HK-2 (cell line): ENCODE results near the gene NCAPG.

Experiments
- DNase-seq: peaks from one replicate; pipeline ENCODE4 v3.0.0-alpha.2; 2018; ENCODE audit not compliant: unreplicated experiment

NCAPG gene

GRCh38 chr4:17810260-17811077, at the start of gene NCAPG, which contains the start of gene DCAF16:
TSS of gene NCAPG (plus strand) at chr4:17810979. CDS start at chr4:17811078, 99 bp downstream.
TSS of gene DCAF16 (minus strand) at chr4:17810757. CDS start at chr4:17804141, 6,616 bp downstream.
- peak; percentile 100 for DNase-seq

GRCh38 chr4:17761062-17761461, 49.7 kb upstream of the NCAPG start:
- no peak for DNase-seq

DNA sequence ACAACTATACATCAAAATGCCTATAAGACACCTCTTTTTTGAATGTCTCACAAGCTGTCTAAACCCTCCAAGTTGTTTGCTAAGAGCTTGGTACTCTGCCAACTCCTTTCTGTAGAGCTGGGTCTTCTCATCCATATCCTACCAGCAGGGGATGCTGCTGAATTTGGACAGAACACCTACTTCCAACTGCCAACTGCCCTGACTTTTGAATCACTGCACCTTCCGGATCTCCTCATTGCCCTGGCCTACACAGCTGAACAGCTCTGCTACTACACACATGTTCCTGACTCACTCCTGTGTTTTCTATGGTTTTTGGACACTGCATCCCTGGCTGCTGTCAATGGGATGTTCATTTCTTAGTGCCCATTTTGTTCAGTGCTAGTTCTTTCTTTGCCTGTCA, 48.1 kb upstream of the NCAPG start:
- DNase-seq, result peak; percentile 22

DNA sequence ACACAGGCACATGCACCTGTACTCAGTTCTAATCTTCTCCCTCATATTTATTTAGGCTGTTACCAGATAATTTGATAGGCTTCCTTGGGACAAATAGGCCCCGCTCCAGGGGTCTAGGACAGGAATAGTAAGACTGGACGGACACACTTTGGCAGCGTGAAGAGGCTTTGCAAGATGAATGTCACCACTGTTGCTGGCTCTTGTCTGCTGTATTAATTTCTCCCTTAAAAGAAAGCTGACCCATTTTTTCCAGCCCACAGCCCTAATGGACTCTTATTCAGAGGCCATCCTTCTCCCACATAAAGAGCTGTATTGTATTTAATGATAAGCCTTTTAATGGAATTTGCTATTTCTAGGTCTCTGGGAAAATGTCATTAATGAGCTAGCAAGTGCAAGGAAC, 47.4 kb upstream of the NCAPG start:
- no peak for DNase-seq

DNA sequence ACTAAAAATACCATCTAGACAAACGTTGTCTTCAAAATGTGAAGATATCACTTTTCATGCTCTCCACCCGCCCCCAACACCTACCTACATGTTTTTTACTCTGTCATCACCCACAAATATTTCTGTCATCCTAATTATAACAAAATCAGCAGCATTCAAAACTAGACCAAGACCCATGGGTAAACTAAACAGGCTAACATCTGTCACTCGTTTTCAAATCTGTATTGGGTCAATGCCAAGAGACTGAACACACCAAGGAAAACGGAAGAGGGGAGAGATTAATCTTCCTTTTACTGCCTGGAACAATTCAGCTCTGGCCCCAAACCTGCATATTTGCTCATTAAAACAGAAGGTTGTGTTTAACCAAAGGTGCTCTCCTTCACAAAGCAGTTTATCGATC, 46.8 kb upstream of the NCAPG start:
- no peak for DNase-seq

GRCh38 chr4:17765514-17766286, 45.1 kb upstream of the NCAPG start:
- no peak for DNase-seq

- no peak for DNase-seq
Measured at GRCh38 chr4:17766826-17767458, 43.8 kb upstream of the NCAPG start.

GRCh38 chr4:17769406-17770174, 41.2 kb upstream of the NCAPG start:
- no peak for DNase-seq

DNA sequence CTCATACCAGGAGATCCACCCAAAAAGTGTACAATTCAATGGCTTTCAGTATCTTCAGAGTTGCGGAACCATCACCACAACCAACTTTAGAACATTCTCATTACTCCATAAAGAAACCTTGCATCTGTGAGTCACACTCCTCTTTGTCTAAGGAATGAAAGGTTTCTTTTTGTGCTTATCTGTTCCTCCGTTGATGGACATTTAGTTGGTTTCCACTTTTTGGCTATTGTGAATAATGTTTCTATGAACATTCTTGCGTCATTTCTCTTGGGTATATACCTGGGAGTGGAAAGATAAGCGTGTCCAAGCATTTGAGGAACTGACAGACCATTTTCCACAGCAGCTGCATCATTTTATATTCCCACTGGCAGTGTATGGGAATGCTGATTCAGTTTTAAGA, 39.9 kb upstream of the NCAPG start:
- no peak for DNase-seq

GRCh38 chr4:17771284-17771908, 39.4 kb upstream of the NCAPG start:
- DNase-seq, result no peak

DNA sequence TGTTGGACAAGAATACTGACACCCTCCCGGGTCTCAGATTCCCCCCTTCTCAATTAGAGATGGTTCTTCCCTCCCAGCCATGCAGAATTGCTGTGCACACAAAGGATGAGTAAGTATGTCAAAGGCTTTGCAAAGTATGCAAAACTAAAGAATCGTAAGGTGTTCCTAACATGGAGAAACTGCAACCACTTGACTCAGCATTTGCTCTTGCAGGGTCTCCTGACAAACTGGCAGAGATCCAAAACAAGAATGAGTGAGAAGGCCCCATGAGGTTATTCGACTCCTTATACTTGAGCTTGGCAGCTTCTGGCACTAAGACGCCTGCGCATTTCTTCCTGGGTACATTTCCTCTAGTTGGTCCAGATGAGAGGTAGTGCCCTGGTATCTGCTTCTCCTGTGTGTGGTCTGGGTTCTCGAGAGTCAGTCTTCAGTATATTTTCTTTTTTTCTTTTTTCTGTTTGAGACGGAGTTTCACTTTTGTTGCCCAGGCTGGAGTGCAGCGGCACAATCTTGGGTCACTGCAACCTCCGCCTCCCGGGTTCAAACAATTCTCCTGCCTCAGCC, 37.6 kb upstream of the NCAPG start:
- no peak for DNase-seq

- no peak for DNase-seq
Measured at GRCh38 chr4:17778431-17778830, 32.3 kb upstream of the NCAPG start.

DNA sequence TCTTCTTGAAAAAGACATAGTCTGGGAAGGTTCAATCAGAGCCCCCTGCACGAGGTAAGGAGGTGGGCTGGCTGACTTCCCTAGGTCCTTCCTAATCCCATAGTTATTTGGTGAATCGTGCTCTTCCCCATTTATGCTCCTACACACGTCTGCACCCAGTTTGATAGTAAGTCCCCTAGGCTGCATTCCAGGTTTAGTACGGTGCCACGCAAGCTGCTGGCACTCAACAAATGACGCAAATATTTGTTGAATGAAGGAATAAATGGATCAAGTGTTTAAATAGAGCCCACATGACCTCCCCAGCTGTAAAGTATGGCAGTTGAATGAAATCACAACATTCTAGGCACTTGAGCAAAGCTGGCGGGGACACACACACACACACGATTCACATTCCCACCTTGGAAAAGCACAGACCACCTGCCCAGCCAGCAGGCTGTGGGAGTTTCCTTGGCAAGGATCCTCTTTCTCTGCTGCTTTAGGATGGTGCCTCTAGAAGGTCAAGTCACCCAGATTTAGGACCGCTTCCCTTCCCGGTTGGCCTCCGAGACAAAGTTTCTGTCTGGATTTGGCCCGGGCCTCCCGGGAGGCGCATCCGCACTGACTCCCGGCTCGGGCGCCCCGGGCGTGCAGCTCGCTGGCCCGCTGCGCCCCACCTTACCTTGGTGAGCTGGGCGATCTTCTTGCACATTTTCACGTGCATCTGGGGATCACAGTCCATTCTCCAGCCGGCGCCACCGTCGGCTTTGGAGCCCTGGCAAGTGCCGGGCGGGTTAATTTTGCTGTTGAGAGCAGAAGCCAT, 30.1 kb upstream of the NCAPG start:
- DNase-seq, result peak; percentile 14

GRCh38 chr4:17781300-17782287, 29.2 kb upstream of the NCAPG start, which contains the start of gene FAM184B:
TSS of gene FAM184B (minus strand) at chr4:17781621. CDS start at chr4:17781299, 322 bp downstream.
- DNase-seq, result peak; percentile 35

DNA sequence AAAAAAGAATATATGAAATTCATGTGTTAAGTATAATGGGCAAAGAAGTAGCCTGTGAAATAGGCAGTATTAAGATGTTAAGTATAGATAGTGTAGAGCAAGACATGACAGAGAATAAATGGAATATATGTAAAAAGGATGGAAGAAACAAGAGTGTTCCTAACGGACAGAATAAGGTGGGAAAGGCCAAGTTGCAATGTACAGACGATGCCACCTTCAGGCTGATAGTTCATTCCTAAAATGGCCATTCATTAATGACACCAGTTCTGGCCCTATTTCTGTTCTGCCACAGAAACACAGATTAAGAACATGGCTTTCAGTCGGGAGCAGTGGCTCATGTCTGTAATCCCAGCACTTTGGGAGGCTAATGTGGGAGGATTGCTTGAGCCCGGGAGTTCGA, 24.9 kb upstream of the NCAPG start:
- no peak for DNase-seq

- no peak for DNase-seq
Measured at GRCh38 chr4:17786567-17786966, 24.2 kb upstream of the NCAPG start.

DNA sequence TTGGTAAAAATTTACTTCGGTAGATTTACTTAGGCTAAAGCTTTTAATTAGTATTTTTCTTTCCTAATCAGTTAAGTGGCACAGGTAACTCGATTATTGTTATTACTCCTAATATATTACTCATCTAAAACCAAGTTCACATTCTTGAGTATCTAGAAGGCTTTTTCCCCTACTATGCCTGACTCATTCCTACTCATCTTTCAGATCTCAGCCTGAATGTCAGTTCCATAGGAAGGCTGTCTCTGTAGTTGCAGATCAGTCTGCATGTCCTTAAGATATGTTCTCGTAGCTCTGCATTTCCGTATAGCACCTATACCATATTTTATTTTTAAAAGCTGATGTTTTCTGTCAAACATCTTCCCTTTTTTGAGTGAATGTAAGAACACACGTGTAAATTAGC, 23.5 kb upstream of the NCAPG start:
- no peak for DNase-seq

DNA sequence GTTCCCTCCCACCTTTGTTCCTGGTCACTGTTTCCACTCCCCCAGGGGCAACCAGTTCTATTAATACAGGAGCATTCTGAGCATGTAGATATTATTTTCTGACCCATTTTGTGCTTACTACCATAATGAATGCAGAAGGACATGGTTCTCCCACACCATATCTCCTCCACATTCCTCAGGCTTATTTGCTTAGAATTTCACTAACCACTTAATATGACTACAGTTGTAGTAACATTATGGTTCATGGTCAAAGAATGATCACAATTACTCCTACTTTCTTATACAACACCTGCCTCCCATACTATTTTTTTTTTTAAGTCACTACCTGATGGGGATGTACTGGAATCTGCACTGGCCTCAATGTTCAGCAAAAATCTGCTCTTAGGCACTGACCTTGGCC, 21.8 kb upstream of the NCAPG start:
- no peak for DNase-seq

DNA sequence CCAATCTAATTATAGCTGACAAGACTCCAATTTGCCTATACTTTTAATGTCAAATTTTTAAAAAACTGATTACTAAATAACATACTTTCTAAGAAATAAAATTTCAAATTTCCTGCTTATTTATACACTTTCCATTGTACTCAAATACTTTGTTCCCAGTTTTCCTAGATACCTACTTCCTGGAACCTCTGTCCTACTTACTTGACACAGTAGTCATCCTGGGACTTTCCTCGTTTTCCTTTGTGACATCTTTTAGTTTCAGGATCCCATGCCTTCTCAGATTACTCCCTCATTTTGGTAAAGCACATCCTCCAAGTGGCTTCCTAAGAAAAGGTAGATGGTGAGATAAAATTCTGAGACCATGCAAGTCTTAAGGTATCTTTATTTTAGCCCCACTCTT, 16.0 kb upstream of the NCAPG start:
- no peak for DNase-seq
